ENCODE results near the gene WHRN. TPM values are rescaled to one million over a fixed set of nuclear protein-coding genes. Genes with fewer than 3 reads are reported as not detected.

Gene WHRN
- total RNA-seq, 1 experiment from 2014 or later, result 1.4 TPM

GRCh38 chr9:114484215-114484853, 20.9 kb downstream of the WHRN start:
- Mint-ChIP-seq H3K4me3 (ENCODE audit: unreplicated experiment) (no peak overlapping the region), H3K36me3 (ENCODE audit: insufficient read depth, unreplicated experiment) (no peaks in the 10 kb centered on the region), H3K4me1 (ENCODE audit: low read depth, unreplicated experiment) (no peaks in the 10 kb centered on the region), H3K9me3 (ENCODE audit: unreplicated experiment) (no peaks in the 10 kb centered on the region), H3K27me3 (ENCODE audit: insufficient read depth, unreplicated experiment) (no peaks in the 10 kb centered on the region), H3K27ac (ENCODE audit: unreplicated experiment) (no peak overlapping the region)
- POLR2A ChIA-PET, result no interaction called here
- Histone ChIP-seq H3K36me3 (ENCODE audit: control insufficient read depth, insufficient read depth, low read length) (no peaks in the 10 kb centered on the region), H3K4me3 (ENCODE audit: low read depth, low read length) (no peak overlapping the region), H3K9me3 (no peaks in the 10 kb centered on the region), H3K4me1 (no peaks in the 10 kb centered on the region), H3K27me3 (replicated peaks; ENCODE audit: control insufficient read depth, insufficient read depth, low read length) (no peaks in the 10 kb centered on the region; the same call in 1 of the 2 replicates)
- CTCF ChIA-PET, result no interaction called here
- no peak for TF ChIP-seq CTCF (IDR thresholded peaks at IDR 0.05; ENCODE audit: insufficient read depth in 1 of 2, low read depth in 1 of 2, low read length in 1 of 2, severe bottlenecking in 1 of 2, unreplicated experiment in 1 of 2)
- no peak for DNase-seq
- no TSS peak for BruUV-seq (replicated peaks)
- intact Hi-C loops (cut with micrococcal nuclease; ENCODE audit: unreplicated experiment), result no loop called here

- Mint-ChIP-seq H3K36me3 (ENCODE audit: insufficient read depth, unreplicated experiment) (no peaks in the 10 kb centered on the region), H3K27me3 (ENCODE audit: insufficient read depth, unreplicated experiment) (no peaks in the 10 kb centered on the region), H3K4me1 (ENCODE audit: low read depth, unreplicated experiment) (no peaks in the 10 kb centered on the region), H3K27ac (ENCODE audit: unreplicated experiment) (peak overlapping the region; percentile 31), H3K9me3 (ENCODE audit: unreplicated experiment) (no peaks in the 10 kb centered on the region), H3K4me3 (ENCODE audit: unreplicated experiment) (no peak overlapping the region)
- Histone ChIP-seq H3K27me3 (replicated peaks; ENCODE audit: control insufficient read depth, insufficient read depth, low read length) (no peaks in the 10 kb centered on the region; the same call in 1 of the 2 replicates), H3K9me3 (no peaks in the 10 kb centered on the region), H3K36me3 (ENCODE audit: control insufficient read depth, insufficient read depth, low read length) (no peaks in the 10 kb centered on the region), H3K4me1 (no peaks in the 10 kb centered on the region), H3K4me3 (ENCODE audit: low read depth, low read length) (no peak overlapping the region)
- no peak for TF ChIP-seq CTCF (IDR thresholded peaks at IDR 0.05; ENCODE audit: insufficient read depth in 1 of 2, low read depth in 1 of 2, low read length in 1 of 2, severe bottlenecking in 1 of 2, unreplicated experiment in 1 of 2)
- CTCF ChIA-PET, result no interaction called here
- DNase-seq, result peak in 1 of 2 experiments; percentile 55
- BruUV-seq (replicated peaks), result no TSS peak
- intact Hi-C loops (cut with micrococcal nuclease; ENCODE audit: unreplicated experiment), result no loop called here
- POLR2A ChIA-PET, result no interaction called here
Observed at GRCh38 chr9:114483499-114483898, 21.8 kb downstream of the WHRN start.

- Mint-ChIP-seq H3K9me3 (ENCODE audit: unreplicated experiment) (no peaks in the 10 kb centered on the region), H3K4me3 (ENCODE audit: unreplicated experiment) (no peak overlapping the region), H3K4me1 (ENCODE audit: low read depth, unreplicated experiment) (no peaks in the 10 kb centered on the region), H3K36me3 (ENCODE audit: insufficient read depth, unreplicated experiment) (no peaks in the 10 kb centered on the region), H3K27me3 (ENCODE audit: insufficient read depth, unreplicated experiment) (no peaks in the 10 kb centered on the region), H3K27ac (ENCODE audit: unreplicated experiment) (no peak overlapping the region)
- H3K9me3 ChIP-seq, result no peaks in the 10 kb centered on the region
- H3K4me3 ChIP-seq (ENCODE audit: low read depth, low read length), result no peak overlapping the region
- no peaks in the 10 kb centered on the region for H3K36me3 ChIP-seq (ENCODE audit: control insufficient read depth, insufficient read depth, low read length)
- CTCF ChIA-PET, result no interaction called here
- POLR2A ChIA-PET, result no interaction called here
- no peak for TF ChIP-seq CTCF (IDR thresholded peaks at IDR 0.05; ENCODE audit: insufficient read depth in 1 of 2, low read depth in 1 of 2, low read length in 1 of 2, severe bottlenecking in 1 of 2, unreplicated experiment in 1 of 2)
- H3K4me1 ChIP-seq, result no peaks in the 10 kb centered on the region
- H3K27me3 ChIP-seq (replicated peaks; ENCODE audit: control insufficient read depth, insufficient read depth, low read length), result no peaks in the 10 kb centered on the region; the same call in 1 of the 2 replicates
- no peak for DNase-seq
- intact Hi-C loops (cut with micrococcal nuclease; ENCODE audit: unreplicated experiment), result no loop called here
- BruUV-seq (replicated peaks), result no TSS peak
Observed at GRCh38 chr9:114482593-114482992, 22.7 kb downstream of the WHRN start.
